Measurements from ENCODE around the gene TGFB1I1.

Gene TGFB1I1

GRCh38 chr16:31453255-31454204 is 18.4 kb upstream of the TGFB1I1 start:
- no peak for DNase-seq

- DNase-seq: no peak
These were observed 16.2 kb upstream of the TGFB1I1 start for GRCh38 chr16:31455601-31456314.

GRCh38 chr16:31456988-31457360 is 15.0 kb upstream of the TGFB1I1 start:
- DNase-seq: no peak

- DNase-seq: peak; percentile 36
These were observed 13.7 kb upstream of the TGFB1I1 start for GRCh38 chr16:31458073-31458843.

GRCh38 chr16:31458844-31459686 is 12.9 kb upstream of the TGFB1I1 start, which contains the start of gene ARMC5:
ARMC5 (plus strand) TSS chr16:31459501; CDS start chr16:31459525, 24 bp downstream.
- peak; percentile 93 for DNase-seq

- DNase-seq: peak; percentile 100
These were observed 12.0 kb upstream of the TGFB1I1 start for GRCh38 chr16:31459687-31460581.

GRCh38 chr16:31460582-31461002 is 11.4 kb upstream of the TGFB1I1 start:
- no peak for DNase-seq

GRCh38 chr16:31461201-31461920 is 10.6 kb upstream of the TGFB1I1 start:
- no peak for DNase-seq

- no peak for DNase-seq
These were observed 9.8 kb upstream of the TGFB1I1 start for GRCh38 chr16:31461921-31462804.

- DNase-seq: no peak
These were observed 7.6 kb upstream of the TGFB1I1 start for GRCh38 chr16:31464348-31464769.

GRCh38 chr16:31464781-31465260 is 7.1 kb upstream of the TGFB1I1 start:
- no peak for DNase-seq

GRCh38 chr16:31465788-31466370 is 6.1 kb upstream of the TGFB1I1 start:
- DNase-seq: no peak

- no peak for DNase-seq
These were observed 5.5 kb upstream of the TGFB1I1 start for GRCh38 chr16:31466381-31466841.

- no peak for DNase-seq
These were observed 4.7 kb upstream of the TGFB1I1 start for GRCh38 chr16:31467151-31467773.

- DNase-seq: no peak
These were observed 4.1 kb upstream of the TGFB1I1 start for GRCh38 chr16:31467858-31468257.

- DNase-seq: no peak
These were observed 1.3 kb upstream of the TGFB1I1 start for GRCh38 chr16:31470615-31471014.

GRCh38 chr16:31471241-31471874 is 594 bp upstream of the TGFB1I1 start:
- DNase-seq: no peak
